ENCODE measurements around the gene PPP1R13B.

Gene PPP1R13B

DNA sequence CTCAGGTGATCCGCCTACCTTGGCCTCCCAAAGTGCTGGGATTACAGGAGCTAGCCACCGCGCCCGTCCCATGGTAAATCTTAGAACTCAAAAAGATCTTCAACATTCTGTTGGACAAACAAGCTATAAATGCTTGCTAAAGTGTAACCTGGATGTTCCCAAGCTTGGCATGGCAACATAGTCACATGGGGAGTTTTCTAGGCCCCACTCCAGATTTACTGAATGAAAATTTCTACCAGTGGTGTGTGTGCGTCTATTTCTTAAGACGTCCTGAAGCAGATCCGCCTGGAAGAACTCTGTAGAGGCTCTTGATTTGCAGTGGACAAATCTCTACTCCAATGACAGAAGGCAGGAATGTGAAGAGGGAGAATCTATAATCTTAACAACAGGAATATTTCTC is 71.9 kb downstream of the PPP1R13B start:
- no peaks in the 10 kb centered on the region for H3K4me1 Mint-ChIP-seq
- no peak overlapping the region for H3K4me3 Mint-ChIP-seq
- ATAC-seq (replicated peaks) (no peak), DNase-seq (no peak)
- no peak overlapping the region for H3K27ac Mint-ChIP-seq
- H3K27me3 Mint-ChIP-seq, result peaks cover 0 to 5% of the 10 kb centered on the region in 2 donors
- peaks cover 0 to 5% of the 10 kb centered on the region in 2 donors for H3K9me3 Mint-ChIP-seq
- peaks cover 14 to 33% of the 10 kb centered on the region in 2 donors for H3K36me3 Mint-ChIP-seq

DNA sequence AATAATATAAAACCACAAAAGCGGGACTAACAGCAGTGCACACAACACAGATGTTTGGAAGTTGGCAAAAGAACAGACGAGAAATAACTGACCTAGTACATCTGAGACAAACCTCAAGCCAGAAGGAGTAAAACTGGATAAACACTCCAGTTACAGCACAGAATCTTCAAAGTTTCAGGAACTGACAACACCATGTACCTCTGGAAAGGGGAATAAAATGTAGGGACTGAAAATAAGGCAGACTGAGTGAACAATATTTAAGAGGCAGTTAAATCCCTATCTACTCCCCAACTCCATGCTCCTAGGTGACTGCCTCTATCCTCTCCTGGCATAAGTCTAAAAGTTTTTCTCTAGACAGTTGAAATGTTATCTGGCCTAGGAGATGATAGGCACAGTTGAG is 73.9 kb downstream of the PPP1R13B start:
- Mint-ChIP-seq H3K4me1 (no peaks in the 10 kb centered on the region), H3K36me3 (peaks cover 12 to 30% of the 10 kb centered on the region in 2 donors), H3K4me3 (no peak overlapping the region), H3K27me3 (peaks cover 0 to 5% of the 10 kb centered on the region in 2 donors), H3K27ac (no peak overlapping the region), H3K9me3 (peaks cover 0 to 5% of the 10 kb centered on the region in 2 donors)
- DNase-seq (no peak), ATAC-seq (replicated peaks) (no peak)

GRCh38 chr14:103772078-103772712 is 75.2 kb downstream of the PPP1R13B start:
- peaks cover 0 to 5% of the 10 kb centered on the region in 2 donors for H3K27me3 Mint-ChIP-seq
- DNase-seq, result no peak
- H3K4me3 Mint-ChIP-seq, result no peak overlapping the region
- no peak for ATAC-seq (replicated peaks)
- peaks cover 9 to 29% of the 10 kb centered on the region in 2 donors for H3K36me3 Mint-ChIP-seq
- H3K9me3 Mint-ChIP-seq, result peaks cover 0 to 5% of the 10 kb centered on the region in 2 donors
- no peak overlapping the region for H3K27ac Mint-ChIP-seq
- H3K4me1 Mint-ChIP-seq, result no peaks in the 10 kb centered on the region

DNA sequence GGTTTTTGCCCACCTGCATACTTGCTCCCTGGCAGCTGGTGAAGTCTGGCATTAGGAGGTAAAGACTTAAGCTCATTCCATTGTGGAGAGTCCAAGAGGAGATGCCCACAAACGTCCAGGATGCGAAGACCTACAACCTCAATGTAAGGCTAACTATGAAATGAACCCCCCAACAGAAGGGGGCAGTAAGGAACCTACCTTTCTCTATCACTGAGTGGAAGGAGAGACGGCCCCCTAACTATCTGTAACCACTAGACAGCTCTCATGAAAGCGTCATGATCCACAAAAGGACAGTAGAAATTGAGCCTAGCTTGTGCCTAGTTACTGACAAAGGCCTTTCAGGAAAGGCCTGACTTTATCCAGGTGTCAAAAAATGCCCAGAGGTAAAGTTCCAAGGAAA is 76.5 kb downstream of the PPP1R13B start:
- no peak for DNase-seq
- peaks cover 0 to 5% of the 10 kb centered on the region in 2 donors for H3K9me3 Mint-ChIP-seq
- no peak for ATAC-seq (replicated peaks)
- H3K27ac Mint-ChIP-seq, result no peak overlapping the region
- H3K4me3 Mint-ChIP-seq, result no peak overlapping the region
- no peaks in the 10 kb centered on the region for H3K4me1 Mint-ChIP-seq
- peaks cover 0 to 5% of the 10 kb centered on the region in 2 donors for H3K27me3 Mint-ChIP-seq
- peaks cover 7 to 26% of the 10 kb centered on the region in 2 donors for H3K36me3 Mint-ChIP-seq

DNA sequence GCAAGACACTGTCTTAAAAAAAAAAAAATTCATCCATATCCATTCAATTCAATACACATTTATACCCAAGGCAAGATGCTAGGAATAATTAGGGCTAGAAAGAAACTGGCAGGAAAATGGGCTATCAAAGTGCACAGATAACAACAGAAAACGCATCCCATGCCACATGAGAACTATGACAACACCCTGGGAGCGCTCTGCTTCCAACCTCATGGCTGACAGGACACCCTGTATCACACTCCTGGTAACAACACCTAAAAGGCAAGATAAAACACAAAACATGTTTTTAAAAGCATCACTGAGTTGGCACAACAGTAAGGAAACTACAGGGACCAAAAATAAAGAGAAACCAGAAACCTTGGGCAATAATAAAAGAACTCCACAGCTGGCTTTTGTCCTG is 76.9 kb downstream of the PPP1R13B start:
- no peak overlapping the region for H3K27ac Mint-ChIP-seq

DNA sequence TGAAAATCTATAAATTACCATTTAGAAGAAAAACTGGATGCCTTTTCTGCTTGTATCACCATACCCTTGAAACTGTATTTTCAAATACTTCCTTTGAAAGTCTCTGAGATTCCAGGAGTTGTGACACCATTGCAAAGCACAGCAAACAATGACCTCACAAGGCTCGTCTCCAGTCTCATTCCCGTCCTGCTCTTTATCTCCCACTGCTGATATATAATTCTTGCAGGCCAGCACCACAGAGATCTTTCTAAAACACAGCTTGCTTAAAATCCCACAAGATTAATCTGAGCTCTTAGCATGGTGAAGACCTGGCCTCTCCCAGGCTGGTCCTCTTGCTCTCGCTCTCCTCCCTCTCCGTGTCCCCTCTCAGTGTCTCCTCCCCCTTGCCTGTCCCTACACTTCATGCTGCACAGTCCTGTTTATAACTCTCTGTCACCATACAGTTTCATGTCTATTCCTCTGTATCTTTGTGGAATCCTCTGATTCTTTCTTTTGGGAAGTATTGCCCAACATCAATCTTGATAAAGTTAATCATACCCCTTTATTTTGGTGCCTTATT is 80.0 kb downstream of the PPP1R13B start:
- no peak overlapping the region for H3K27ac Mint-ChIP-seq
- H3K4me1 Mint-ChIP-seq, result no peaks in the 10 kb centered on the region
- peaks cover 0 to 5% of the 10 kb centered on the region in 2 donors for H3K9me3 Mint-ChIP-seq
- H3K36me3 Mint-ChIP-seq, result peaks cover 7 to 23% of the 10 kb centered on the region in 2 donors
- H3K4me3 Mint-ChIP-seq, result no peak overlapping the region
- peaks cover 0 to 4% of the 10 kb centered on the region in 2 donors for H3K27me3 Mint-ChIP-seq
- DNase-seq (no peak), ATAC-seq (replicated peaks) (no peak)

More for the DNA sequence above, 76.9 kb downstream of the PPP1R13B start:
- Mint-ChIP-seq H3K27me3 (peaks cover 0 to 5% of the 10 kb centered on the region in 2 donors), H3K4me1 (no peaks in the 10 kb centered on the region), H3K9me3 (peaks cover 0 to 5% of the 10 kb centered on the region in 2 donors), H3K4me3 (no peak overlapping the region), H3K36me3 (peaks cover 7 to 25% of the 10 kb centered on the region in 2 donors)
- no peak for ATAC-seq (replicated peaks)
- no peak for DNase-seq

- Mint-ChIP-seq H3K9me3 (no peaks in the 10 kb centered on the region), H3K4me3 (no peak overlapping the region), H3K36me3 (peaks cover 2 to 13% of the 10 kb centered on the region in 2 donors), H3K27me3 (no peaks in the 10 kb centered on the region), H3K4me1 (no peaks in the 10 kb centered on the region), H3K27ac (no peak overlapping the region)
- no peak for ATAC-seq (replicated peaks)
- no peak for DNase-seq
These were observed 81.8 kb downstream of the PPP1R13B start for GRCh38 chr14:103765526-103765925.

- ATAC-seq (replicated peaks), result no peak
- H3K9me3 Mint-ChIP-seq, result no peaks in the 10 kb centered on the region
- peaks cover 2 to 13% of the 10 kb centered on the region in 2 donors for H3K36me3 Mint-ChIP-seq
- no peaks in the 10 kb centered on the region for H3K27me3 Mint-ChIP-seq
- no peaks in the 10 kb centered on the region for H3K4me1 Mint-ChIP-seq
- peak overlapping the region; percentile 31 for H3K27ac Mint-ChIP-seq
- no peak for DNase-seq
- H3K4me3 Mint-ChIP-seq, result no peak overlapping the region
These were observed 83.5 kb downstream of the PPP1R13B start for GRCh38 chr14:103763730-103764488.

DNA sequence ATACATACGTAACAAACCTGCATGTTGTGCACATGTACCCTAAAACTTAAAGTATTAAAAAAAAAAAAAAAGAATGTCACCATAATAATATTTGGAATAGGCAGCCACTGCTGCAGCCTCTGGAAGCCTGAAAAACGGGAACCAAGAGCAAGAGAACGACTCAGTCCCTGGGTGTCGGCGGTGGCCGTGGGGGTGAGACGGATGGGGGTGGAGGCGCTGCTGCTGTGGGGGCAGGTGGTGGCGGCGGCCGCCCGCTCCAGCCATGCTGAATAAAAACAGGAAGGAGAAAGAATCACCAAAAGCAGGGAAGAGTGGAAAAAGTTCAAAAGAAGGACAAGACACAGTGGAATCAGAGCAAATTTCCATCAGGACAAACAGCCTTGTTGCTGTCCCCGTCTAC is 84.8 kb downstream of the PPP1R13B start:
- Mint-ChIP-seq H3K4me1 (no peaks in the 10 kb centered on the region), H3K27ac (no peak overlapping the region), H3K27me3 (no peaks in the 10 kb centered on the region), H3K36me3 (peaks cover 2 to 12% of the 10 kb centered on the region in 2 donors), H3K4me3 (no peak overlapping the region), H3K9me3 (no peaks in the 10 kb centered on the region)
- ATAC-seq (replicated peaks) (no peak), DNase-seq (no peak)

- no peak for ATAC-seq (replicated peaks)
These were observed 85.3 kb downstream of the PPP1R13B start for GRCh38 chr14:103762036-103762435.

DNA sequence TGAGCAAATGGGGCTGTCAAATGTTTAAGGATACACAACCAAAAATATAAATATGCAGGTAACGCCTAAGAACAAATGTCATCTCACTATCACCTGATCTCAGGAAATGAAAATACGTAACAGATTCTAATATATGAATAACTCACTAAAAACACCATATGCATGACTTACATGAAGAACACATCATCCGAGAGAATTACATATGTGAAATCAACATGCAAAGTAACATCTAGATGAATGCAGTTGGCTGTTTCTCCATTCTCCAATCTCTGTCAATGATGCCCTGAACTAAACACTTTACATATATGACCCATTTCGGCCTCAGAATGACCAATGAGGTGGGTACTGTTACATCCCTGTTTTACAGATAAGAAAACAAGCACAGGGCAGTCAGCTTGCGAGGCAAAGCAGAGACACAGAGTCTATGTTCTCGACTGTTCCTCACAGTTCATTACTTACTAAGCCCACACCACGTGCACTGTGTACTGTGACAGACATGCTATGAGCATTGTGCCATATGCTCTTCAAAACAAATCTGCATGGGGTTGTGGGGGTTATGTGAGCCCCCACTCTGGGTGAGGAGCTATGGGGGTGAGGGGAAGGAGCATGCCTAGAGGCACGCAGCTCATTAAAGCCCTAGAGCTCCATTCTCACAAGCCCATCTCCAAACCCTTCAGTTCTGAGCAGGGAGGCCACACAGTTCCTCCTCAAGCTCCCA is 89.2 kb downstream of the PPP1R13B start:
- ATAC-seq (replicated peaks) (no peak), DNase-seq (no peak)
- Mint-ChIP-seq H3K27ac (no peak overlapping the region), H3K4me1 (no peaks in the 10 kb centered on the region), H3K9me3 (no peaks in the 10 kb centered on the region), H3K36me3 (peaks cover 2 to 4% of the 10 kb centered on the region in 2 donors), H3K4me3 (no peak overlapping the region), H3K27me3 (no peaks in the 10 kb centered on the region)

More at GRCh38 chr14:103762036-103762435, 85.3 kb downstream of the PPP1R13B start:
- DNase-seq, result no peak
- Mint-ChIP-seq H3K27ac (no peak overlapping the region), H3K4me1 (no peaks in the 10 kb centered on the region), H3K4me3 (no peak overlapping the region), H3K36me3 (peaks cover 4 to 10% of the 10 kb centered on the region in 2 donors), H3K9me3 (no peaks in the 10 kb centered on the region), H3K27me3 (no peaks in the 10 kb centered on the region)

GRCh38 chr14:103755060-103755459 is 92.3 kb downstream of the PPP1R13B start:
- Mint-ChIP-seq H3K4me1 (no peaks in the 10 kb centered on the region), H3K27me3 (no peaks in the 10 kb centered on the region), H3K4me3 (no peak overlapping the region), H3K9me3 (no peaks in the 10 kb centered on the region), H3K36me3 (peaks cover 2 to 4% of the 10 kb centered on the region in 2 donors), H3K27ac (no peak overlapping the region)
- no peak for ATAC-seq (replicated peaks)
- no peak for DNase-seq

DNA sequence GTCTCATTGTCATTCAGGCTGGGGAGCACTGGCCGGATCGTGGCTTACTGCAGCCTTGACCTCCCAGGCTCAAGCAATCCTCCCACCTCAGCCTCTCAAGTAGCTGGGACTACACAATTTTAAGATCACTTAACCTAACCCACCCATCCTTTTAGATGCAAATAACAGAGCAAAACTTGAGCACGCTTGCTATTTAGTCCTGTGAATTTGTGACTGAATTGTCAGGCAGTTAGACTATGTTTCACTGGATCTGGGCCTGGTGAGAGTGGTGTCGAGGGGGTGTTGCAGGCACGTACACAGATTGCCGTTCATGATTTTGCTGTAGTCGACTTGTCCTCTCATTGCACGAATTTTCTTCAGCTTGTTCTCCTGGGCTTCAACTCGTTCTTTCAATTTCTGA is 93.6 kb downstream of the PPP1R13B start:
- H3K4me1 Mint-ChIP-seq, result no peaks in the 10 kb centered on the region
- DNase-seq (no peak), ATAC-seq (replicated peaks) (no peak)
- no peaks in the 10 kb centered on the region for H3K27me3 Mint-ChIP-seq
- no peak overlapping the region for H3K27ac Mint-ChIP-seq
- H3K4me3 Mint-ChIP-seq, result no peak overlapping the region
- peaks cover 5 to 9% of the 10 kb centered on the region in 2 donors for H3K36me3 Mint-ChIP-seq
- H3K9me3 Mint-ChIP-seq, result no peaks in the 10 kb centered on the region

GRCh38 chr14:103749860-103750259 is 97.5 kb downstream of the PPP1R13B start:
- H3K27me3 Mint-ChIP-seq, result no peaks in the 10 kb centered on the region

More at GRCh38 chr14:103749860-103750259, 97.5 kb downstream of the PPP1R13B start:
- no peak for ATAC-seq (replicated peaks)
- Mint-ChIP-seq H3K27ac (no peak overlapping the region), H3K4me1 (no peaks in the 10 kb centered on the region), H3K36me3 (peaks cover 6 to 13% of the 10 kb centered on the region in 2 donors), H3K4me3 (no peak overlapping the region), H3K9me3 (no peaks in the 10 kb centered on the region)
- DNase-seq, result no peak

Measured in stimulated activated naive B cell treated with anti-CD40 and anti-IgM and Interleukin-4, amounts not matched to agents 10 μg/mL and 1 μg/mL and 100 μg/mL, for 72 hours (primary cell).